GM23248 (cell line): ENCODE data around the gene RPS27L.

Experiments
- EZH2 ChIP-seq: fragments of 200-600 bp; sonication (generic); IDR thresholded peaks from 2 replicates; pipeline ENCODE4 v1.6.1; 2018; ENCODE audit warnings: antibody characterized with exemption, mild to moderate bottlenecking; ENCODE audit not compliant: insufficient read depth, poor library complexity, severe bottlenecking
- EZH2phosphoT487 ChIP-seq: fragments of 200-600 bp; sonication (generic); IDR thresholded peaks from 2 replicates; pipeline ENCODE4 v1.6.1; 2018; ENCODE audit warnings: antibody characterized with exemption, moderate library complexity, mild to moderate bottlenecking, low read depth; ENCODE audit not compliant: insufficient read depth

DNA sequence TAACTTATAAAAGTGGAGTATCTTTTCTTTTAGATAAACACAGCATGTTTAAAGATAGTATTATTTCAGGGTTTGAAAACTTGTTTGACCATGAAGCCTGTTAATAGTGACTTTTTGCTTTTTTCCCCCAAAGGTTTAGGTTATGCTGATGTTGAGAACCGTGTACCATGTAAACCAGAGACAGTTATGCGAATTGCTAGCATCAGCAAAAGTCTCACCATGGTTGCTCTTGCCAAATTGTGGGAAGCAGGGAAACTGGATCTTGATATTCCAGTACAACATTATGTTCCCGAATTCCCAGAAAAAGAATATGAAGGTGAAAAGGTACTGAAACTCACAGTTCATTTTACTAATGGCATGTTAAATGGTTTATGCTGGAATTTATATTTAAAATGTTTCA is 30.6 kb downstream of the RPS27L start:
- no peak for TF ChIP-seq EZH2
- no peak for TF ChIP-seq EZH2phosphoT487
